ENCODE measurements around the gene MARCHF10.

The MARCHF10 gene

DNA sequence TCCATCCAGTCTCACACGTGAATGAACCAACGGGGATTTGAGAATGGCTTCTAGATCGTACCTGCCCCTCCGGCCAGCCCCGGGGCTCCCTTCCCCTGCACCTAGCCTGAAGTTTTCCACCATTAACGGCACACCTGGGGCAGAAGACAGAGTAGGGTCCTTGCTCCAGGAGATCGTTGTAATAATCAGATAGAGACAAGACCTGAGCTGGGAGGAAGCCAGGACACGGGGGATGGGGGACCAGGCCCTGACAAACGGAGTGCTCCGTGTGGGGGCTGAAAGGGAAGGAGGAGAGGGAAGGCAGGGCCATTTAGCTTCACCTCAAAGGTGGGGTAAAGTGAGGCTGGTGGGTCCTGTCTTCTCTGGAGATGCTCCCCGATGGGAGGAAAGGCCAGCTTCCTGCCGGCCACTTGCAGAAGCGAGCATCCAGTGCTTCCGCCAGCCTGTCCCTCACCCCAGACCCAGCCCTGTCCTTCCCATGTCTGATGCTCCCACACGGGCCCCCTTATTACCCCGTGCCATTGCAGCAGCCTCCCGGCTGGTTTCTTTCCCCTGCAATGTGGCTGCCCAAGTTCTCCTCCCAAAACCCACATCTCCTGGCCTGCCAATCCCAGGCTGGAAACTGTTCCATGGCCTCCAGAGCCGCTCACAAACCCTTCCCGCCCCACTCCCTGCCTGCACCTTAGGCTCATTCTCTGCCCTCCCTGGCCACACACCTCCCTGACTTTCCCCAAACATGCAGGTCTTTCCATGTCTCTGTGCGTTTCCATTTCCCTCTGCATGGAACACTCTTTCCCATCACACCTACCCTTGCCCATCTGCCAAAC is 101.3 kb downstream of the MARCHF10 start:
- Histone ChIP-seq H3K9me3 (ENCODE audit: control insufficient read depth, insufficient read depth, low read length) (no peaks in the 10 kb centered on the region), H3K27me3 (ENCODE audit: control insufficient read depth, insufficient read depth, low read length) (no peaks in the 10 kb centered on the region), H3K4me1 (ENCODE audit: control insufficient read depth, insufficient read depth, low read length) (peaks cover 8% of the 10 kb centered on the region), H3K36me3 (ENCODE audit: control insufficient read depth, insufficient read depth, low read length) (no peaks in the 10 kb centered on the region), H3K27ac (ENCODE audit: low read length) (no peak overlapping the region), H3K4me3 (ENCODE audit: low read length) (no peak overlapping the region)
- DNase-seq (ENCODE audit: low read depth, low spot score): no peak
- WGBS (ENCODE audit: insufficient coverage, insufficient read length): no CpG with 5 or more reads among the region's 20 CpGs

- no peaks in the 10 kb centered on the region for H3K27me3 ChIP-seq (ENCODE audit: control insufficient read depth, insufficient read depth, low read length)
- no peaks in the 10 kb centered on the region for H3K9me3 ChIP-seq (ENCODE audit: control insufficient read depth, insufficient read depth, low read length)
- H3K4me3 ChIP-seq (ENCODE audit: low read length): no peak overlapping the region; the same call in 1 of the 2 replicates
- WGBS (ENCODE audit: insufficient coverage, insufficient read length): no CpG with 5 or more reads among the region's 14 CpGs
- DNase-seq (ENCODE audit: low read depth, low spot score): peak; percentile 58
- H3K4me1 ChIP-seq (ENCODE audit: control insufficient read depth, insufficient read depth, low read length): peaks cover 8% of the 10 kb centered on the region
- no peak overlapping the region for H3K27ac ChIP-seq (ENCODE audit: low read length)
- no peaks in the 10 kb centered on the region for H3K36me3 ChIP-seq (ENCODE audit: control insufficient read depth, insufficient read depth, low read length)
These were observed 102.1 kb downstream of the MARCHF10 start for GRCh38 chr17:62705778-62706597.

GRCh38 chr17:62705156-62705777 is 102.8 kb downstream of the MARCHF10 start:
- Histone ChIP-seq H3K27me3 (ENCODE audit: control insufficient read depth, insufficient read depth, low read length) (no peaks in the 10 kb centered on the region), H3K27ac (ENCODE audit: low read length) (no peak overlapping the region), H3K36me3 (ENCODE audit: control insufficient read depth, insufficient read depth, low read length) (no peaks in the 10 kb centered on the region), H3K4me1 (ENCODE audit: control insufficient read depth, insufficient read depth, low read length) (peaks cover 8% of the 10 kb centered on the region), H3K9me3 (ENCODE audit: control insufficient read depth, insufficient read depth, low read length) (no peaks in the 10 kb centered on the region), H3K4me3 (ENCODE audit: low read length) (no peak overlapping the region; the same call in 1 of the 2 replicates)
- WGBS (ENCODE audit: insufficient coverage, insufficient read length): no CpG with 5 or more reads among the region's 11 CpGs
- DNase-seq (ENCODE audit: low read depth, low spot score): no peak

- Histone ChIP-seq H3K27ac (ENCODE audit: low read length) (no peak overlapping the region), H3K36me3 (ENCODE audit: control insufficient read depth, insufficient read depth, low read length) (no peaks in the 10 kb centered on the region), H3K4me1 (ENCODE audit: control insufficient read depth, insufficient read depth, low read length) (peaks cover 8% of the 10 kb centered on the region), H3K27me3 (ENCODE audit: control insufficient read depth, insufficient read depth, low read length) (no peaks in the 10 kb centered on the region), H3K9me3 (ENCODE audit: control insufficient read depth, insufficient read depth, low read length) (no peaks in the 10 kb centered on the region), H3K4me3 (ENCODE audit: low read length) (peak overlapping the region; percentile 56; the same call in 1 of the 2 replicates)
- WGBS (ENCODE audit: insufficient coverage, insufficient read length): no CpG with 5 or more reads among the region's 31 CpGs
- DNase-seq (ENCODE audit: low read depth, low spot score): no peak
These were observed 103.6 kb downstream of the MARCHF10 start for GRCh38 chr17:62704381-62704971.

DNA sequence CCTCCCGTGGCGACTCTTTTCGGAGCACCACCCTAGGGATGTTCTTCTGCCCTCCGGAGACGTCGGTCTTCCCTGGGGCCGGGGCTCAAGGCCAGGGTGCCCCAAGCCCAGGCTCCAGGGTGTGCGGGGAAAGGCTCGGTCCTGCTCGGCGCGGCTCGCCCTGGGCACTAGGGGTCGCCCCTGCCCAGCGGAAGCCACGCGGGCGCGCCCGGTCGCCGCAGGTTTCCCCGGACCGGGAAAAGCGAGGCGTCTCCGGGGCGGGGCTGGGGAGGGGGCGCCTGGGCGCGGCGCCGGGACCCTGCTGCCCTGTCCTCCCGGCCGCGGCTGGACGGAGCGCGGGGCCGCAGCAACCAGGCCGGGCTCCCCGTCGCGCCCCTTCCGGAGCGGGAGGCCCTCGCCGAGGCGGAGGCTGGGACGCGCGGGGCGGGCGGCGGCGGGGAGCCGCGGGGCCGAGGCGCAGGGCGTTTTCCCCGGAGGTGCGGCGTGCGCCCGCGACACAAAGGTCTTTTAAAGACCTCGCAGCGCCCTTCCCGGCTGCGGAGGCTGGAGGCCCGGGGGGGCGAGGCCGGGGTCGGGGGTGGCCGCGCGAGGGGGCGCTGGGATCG is 104.2 kb downstream of the MARCHF10 start:
- Histone ChIP-seq H3K27me3 (ENCODE audit: control insufficient read depth, insufficient read depth, low read length) (no peaks in the 10 kb centered on the region), H3K9me3 (ENCODE audit: control insufficient read depth, insufficient read depth, low read length) (no peaks in the 10 kb centered on the region), H3K27ac (ENCODE audit: low read length) (no peak overlapping the region), H3K4me1 (ENCODE audit: control insufficient read depth, insufficient read depth, low read length) (peaks cover 8% of the 10 kb centered on the region), H3K4me3 (ENCODE audit: low read length) (peak overlapping the region; percentile 56; the same call in 1 of the 2 replicates), H3K36me3 (ENCODE audit: control insufficient read depth, insufficient read depth, low read length) (no peaks in the 10 kb centered on the region)
- DNase-seq (ENCODE audit: low read depth, low spot score): no peak
- WGBS (ENCODE audit: insufficient coverage, insufficient read length): no CpG with 5 or more reads among the region's 80 CpGs

DNA sequence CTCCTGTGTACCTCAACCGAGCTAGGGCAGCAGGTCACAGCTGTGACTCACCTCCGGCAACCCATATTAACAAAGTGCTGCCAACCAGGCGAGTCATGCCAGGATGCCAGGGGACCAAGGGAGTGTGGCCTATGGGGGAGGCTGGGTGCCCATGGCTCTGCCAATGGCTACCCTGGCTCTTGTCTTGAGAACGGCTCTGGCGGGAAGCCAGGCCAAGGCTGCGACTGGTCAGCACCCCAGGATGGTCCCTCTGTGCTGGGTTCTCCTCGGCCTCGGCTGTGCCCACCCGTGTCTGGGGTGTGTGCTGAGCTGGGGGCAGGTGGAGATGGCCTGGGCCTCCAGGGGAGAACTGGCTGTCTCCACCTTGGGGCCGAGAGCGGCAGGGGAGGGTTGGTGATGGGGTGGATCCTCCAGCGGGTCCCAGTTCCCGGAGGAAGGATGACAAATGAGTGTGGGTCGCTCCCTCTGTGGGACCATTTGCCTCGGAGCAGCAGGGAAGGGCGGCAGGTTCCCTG is 104.8 kb downstream of the MARCHF10 start:
- Histone ChIP-seq H3K4me1 (ENCODE audit: control insufficient read depth, insufficient read depth, low read length) (peaks cover 8% of the 10 kb centered on the region), H3K9me3 (ENCODE audit: control insufficient read depth, insufficient read depth, low read length) (no peaks in the 10 kb centered on the region), H3K27me3 (ENCODE audit: control insufficient read depth, insufficient read depth, low read length) (no peaks in the 10 kb centered on the region), H3K27ac (ENCODE audit: low read length) (no peak overlapping the region), H3K36me3 (ENCODE audit: control insufficient read depth, insufficient read depth, low read length) (no peaks in the 10 kb centered on the region), H3K4me3 (ENCODE audit: low read length) (peak overlapping the region; percentile 56; the same call in 1 of the 2 replicates)
- DNase-seq (ENCODE audit: low read depth, low spot score): no peak
- no CpG with 5 or more reads among the region's 16 CpGs for WGBS (ENCODE audit: insufficient coverage, insufficient read length)

- no CpG with 5 or more reads among the region's 6 CpGs for WGBS (ENCODE audit: insufficient coverage, insufficient read length)
- no peak for DNase-seq (ENCODE audit: low read depth, low spot score)
These were observed 105.3 kb downstream of the MARCHF10 start for GRCh38 chr17:62702746-62703260.

GRCh38 chr17:62701706-62702085 is 106.4 kb downstream of the MARCHF10 start:
- H3K27me3 ChIP-seq (ENCODE audit: control insufficient read depth, insufficient read depth, low read length): no peaks in the 10 kb centered on the region
- H3K9me3 ChIP-seq (ENCODE audit: control insufficient read depth, insufficient read depth, low read length): no peaks in the 10 kb centered on the region
- no peak overlapping the region for H3K4me3 ChIP-seq (ENCODE audit: low read length)
- peaks cover 7% of the 10 kb centered on the region for H3K4me1 ChIP-seq (ENCODE audit: control insufficient read depth, insufficient read depth, low read length)
- no peak overlapping the region for H3K27ac ChIP-seq (ENCODE audit: low read length)
- no peak for DNase-seq (ENCODE audit: low read depth, low spot score)
- H3K36me3 ChIP-seq (ENCODE audit: control insufficient read depth, insufficient read depth, low read length): no peaks in the 10 kb centered on the region
- no CpG with 5 or more reads among the region's 8 CpGs for WGBS (ENCODE audit: insufficient coverage, insufficient read length)

More at GRCh38 chr17:62702746-62703260, 105.3 kb downstream of the MARCHF10 start:
- Histone ChIP-seq H3K4me3 (ENCODE audit: low read length) (no peak overlapping the region), H3K27ac (ENCODE audit: low read length) (no peak overlapping the region), H3K9me3 (ENCODE audit: control insufficient read depth, insufficient read depth, low read length) (no peaks in the 10 kb centered on the region), H3K27me3 (ENCODE audit: control insufficient read depth, insufficient read depth, low read length) (no peaks in the 10 kb centered on the region), H3K36me3 (ENCODE audit: control insufficient read depth, insufficient read depth, low read length) (no peaks in the 10 kb centered on the region), H3K4me1 (ENCODE audit: control insufficient read depth, insufficient read depth, low read length) (peaks cover 8% of the 10 kb centered on the region)

DNA sequence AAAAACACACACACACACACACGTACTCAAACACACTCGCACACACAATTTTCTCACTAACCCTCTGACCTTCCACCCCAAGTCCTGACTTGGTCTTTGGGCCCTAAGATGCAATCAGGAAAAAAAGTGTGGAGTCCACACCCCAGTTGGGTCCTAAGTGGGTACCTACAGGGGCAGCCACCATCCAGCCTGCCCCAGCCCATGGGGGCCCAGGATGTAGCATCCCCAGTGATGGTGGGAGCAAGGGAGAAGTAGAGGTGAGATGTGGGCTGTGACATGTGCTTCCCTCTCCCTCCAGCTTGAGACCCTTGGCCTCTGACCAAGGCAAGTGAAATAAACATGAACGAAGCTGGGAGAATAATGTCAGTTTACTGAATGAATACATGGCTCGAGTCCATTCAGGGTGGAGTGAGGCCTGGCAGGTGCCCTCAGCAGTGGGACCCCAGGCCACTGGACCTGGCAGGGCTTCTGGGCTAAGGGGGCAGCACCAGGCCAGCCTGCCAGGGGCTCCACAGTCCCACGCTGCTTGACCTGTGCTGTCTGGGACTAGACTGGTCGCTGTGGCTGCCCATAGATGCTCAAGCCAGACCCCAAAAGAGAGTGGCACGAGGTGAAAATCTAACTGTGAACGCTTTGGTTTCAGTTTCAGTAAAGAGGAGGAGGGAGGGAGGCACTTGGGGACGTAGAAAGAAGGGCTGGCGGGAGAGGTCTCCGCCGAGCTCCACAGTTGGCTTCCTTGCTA is 107.0 kb downstream of the MARCHF10 start:
- no peaks in the 10 kb centered on the region for H3K36me3 ChIP-seq (ENCODE audit: control insufficient read depth, insufficient read depth, low read length)
- H3K9me3 ChIP-seq (ENCODE audit: control insufficient read depth, insufficient read depth, low read length): no peaks in the 10 kb centered on the region
- H3K4me1 ChIP-seq (ENCODE audit: control insufficient read depth, insufficient read depth, low read length): peaks cover 5% of the 10 kb centered on the region
- no peak overlapping the region for H3K27ac ChIP-seq (ENCODE audit: low read length)
- no CpG with 5 or more reads among the region's 12 CpGs for WGBS (ENCODE audit: insufficient coverage, insufficient read length)
- no peak for DNase-seq (ENCODE audit: low read depth, low spot score)
- no peaks in the 10 kb centered on the region for H3K27me3 ChIP-seq (ENCODE audit: control insufficient read depth, insufficient read depth, low read length)
- H3K4me3 ChIP-seq (ENCODE audit: low read length): no peak overlapping the region

All from iPS DF 6.9 (cell line).